Choroid plexus epithelial cell (primary cell): ENCODE results near the gene ANKH.

Source experiments
- DNase-seq: peaks from one replicate; pipeline ENCODE4 v3.0.0-alpha.2; 2010; ENCODE audit warnings: low read depth
- H3K4me3 ChIP-seq: 2 replicates; pipeline ENCODE4 v1.5.1; 2011; ENCODE audit warnings: low read depth, mild to moderate bottlenecking, control low read depth, low read length, moderate library complexity
- TF ChIP-seq, protein P1 (sequence below): conservative IDR thresholded peaks from 2 replicates; pipeline ENCODE4 v1.5.1; 2011; ENCODE audit warnings: low read depth, mild to moderate bottlenecking, control low read depth, inconsistent platforms, low read length, moderate library complexity

The ANKH gene

DNA sequence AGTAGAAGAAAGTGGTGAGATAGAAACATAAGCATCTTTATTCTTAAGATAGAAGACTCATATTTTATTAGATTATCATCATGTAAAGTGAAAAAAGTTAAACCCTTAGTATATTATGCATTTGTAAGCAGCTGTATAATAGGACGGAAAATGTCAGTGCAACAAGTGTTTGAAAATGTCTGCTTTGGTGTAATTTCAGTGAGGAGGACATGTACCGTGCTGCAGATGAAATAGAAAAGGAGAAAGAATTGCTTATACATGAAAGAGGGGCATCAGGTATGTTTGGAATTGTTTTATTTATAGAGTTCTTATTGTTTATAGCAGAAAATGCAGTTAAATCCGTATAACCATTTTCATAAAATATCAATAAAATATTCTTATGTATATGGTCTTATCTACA, 198.1 kb downstream of the ANKH start:
- TF ChIP-seq, protein P1, sequence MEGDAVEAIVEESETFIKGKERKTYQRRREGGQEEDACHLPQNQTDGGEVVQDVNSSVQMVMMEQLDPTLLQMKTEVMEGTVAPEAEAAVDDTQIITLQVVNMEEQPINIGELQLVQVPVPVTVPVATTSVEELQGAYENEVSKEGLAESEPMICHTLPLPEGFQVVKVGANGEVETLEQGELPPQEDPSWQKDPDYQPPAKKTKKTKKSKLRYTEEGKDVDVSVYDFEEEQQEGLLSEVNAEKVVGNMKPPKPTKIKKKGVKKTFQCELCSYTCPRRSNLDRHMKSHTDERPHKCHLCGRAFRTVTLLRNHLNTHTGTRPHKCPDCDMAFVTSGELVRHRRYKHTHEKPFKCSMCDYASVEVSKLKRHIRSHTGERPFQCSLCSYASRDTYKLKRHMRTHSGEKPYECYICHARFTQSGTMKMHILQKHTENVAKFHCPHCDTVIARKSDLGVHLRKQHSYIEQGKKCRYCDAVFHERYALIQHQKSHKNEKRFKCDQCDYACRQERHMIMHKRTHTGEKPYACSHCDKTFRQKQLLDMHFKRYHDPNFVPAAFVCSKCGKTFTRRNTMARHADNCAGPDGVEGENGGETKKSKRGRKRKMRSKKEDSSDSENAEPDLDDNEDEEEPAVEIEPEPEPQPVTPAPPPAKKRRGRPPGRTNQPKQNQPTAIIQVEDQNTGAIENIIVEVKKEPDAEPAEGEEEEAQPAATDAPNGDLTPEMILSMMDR: no peak
- no peak for DNase-seq
- H3K4me3 ChIP-seq: no peak overlapping the region

DNA sequence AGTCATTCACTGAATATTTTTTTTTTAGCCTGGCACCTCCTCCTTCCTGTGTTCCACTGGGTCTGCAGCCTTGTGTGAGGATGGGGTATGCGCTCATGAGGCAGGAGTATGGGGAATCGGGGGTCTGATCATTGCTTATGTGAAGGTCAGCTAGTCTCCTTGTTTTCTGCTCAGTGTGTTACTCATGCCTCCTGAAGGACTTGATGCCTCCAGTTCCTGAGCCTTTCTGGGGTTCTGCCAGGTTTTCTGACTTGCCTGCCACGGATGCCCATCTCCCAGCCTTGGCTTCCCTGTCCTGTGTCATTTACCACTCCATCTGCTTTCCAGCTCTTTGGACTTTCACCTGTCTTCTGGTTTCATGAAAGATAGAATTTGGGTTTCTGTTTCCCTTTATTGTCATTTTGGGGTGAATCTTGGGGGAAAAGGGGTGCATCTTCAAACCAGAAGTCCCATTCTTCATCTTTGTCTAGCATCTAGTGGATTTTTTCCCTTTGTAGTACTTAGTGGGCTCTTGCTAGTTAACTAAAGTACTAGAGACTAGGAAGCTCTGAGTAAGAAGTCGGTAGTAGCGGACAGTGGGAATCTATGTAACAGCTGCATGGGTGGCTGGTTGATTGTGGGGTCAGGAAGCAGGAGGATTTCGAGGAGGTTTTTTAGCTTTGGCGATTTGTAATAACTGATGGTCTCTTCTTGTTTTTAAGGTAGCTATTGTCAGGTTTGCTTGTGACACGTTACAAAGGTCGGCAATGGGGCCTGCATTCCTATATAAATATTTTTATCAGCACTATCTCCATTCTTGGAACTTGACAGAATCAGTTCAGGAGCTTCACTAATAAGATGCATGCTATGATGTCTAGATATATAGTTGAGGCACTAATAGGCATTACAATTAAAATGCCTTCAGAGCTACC, 198.8 kb downstream of the ANKH start:
- H3K4me3 ChIP-seq: no peak overlapping the region
- DNase-seq: no peak

DNA sequence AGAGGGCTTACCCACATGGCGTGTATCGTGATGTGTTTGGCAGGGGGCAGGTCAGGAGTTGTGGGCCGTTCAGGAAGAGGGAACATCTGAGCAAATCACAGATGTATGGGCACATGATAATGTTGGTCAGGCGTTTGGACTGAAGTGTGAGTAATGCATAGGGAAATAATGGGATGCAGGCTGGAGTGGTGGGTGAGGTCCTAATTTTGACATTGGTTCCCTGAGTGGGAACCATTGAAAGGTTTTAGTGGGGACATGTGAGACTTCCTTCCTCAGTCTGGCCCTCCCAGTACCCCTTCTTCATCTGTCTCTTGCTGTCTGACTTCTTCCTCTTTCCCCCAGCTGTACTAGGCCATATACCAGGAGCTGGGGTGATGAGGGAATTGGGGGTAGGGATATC, 199.5 kb downstream of the ANKH start:
- H3K4me3 ChIP-seq: no peak overlapping the region
- no peak for DNase-seq
- TF ChIP-seq, protein P1: no peak

More for the DNA sequence above, 198.8 kb downstream of the ANKH start:
- TF ChIP-seq, protein P1: no peak

DNA sequence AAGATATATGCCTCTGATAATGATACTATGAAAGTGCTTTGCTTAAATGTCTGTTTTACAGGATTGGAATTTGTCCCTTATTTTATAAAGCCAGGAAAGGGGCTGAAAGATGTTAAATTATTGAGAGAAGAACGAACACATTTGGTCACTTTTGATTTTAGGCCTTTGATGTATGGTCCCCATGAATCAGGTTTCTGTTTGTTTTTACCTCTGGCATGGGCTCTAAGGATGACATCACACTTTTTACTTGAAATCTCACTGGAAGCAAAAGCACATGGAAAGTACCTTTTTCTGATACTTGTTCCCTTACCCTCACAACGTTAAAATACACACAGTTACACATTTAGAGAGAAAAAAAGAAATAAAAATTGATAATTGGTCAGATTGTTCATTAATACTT, 200.2 kb downstream of the ANKH start:
- peak; percentile 55 for DNase-seq
- TF ChIP-seq, protein P1: no peak
- H3K4me3 ChIP-seq: no peak overlapping the region

DNA sequence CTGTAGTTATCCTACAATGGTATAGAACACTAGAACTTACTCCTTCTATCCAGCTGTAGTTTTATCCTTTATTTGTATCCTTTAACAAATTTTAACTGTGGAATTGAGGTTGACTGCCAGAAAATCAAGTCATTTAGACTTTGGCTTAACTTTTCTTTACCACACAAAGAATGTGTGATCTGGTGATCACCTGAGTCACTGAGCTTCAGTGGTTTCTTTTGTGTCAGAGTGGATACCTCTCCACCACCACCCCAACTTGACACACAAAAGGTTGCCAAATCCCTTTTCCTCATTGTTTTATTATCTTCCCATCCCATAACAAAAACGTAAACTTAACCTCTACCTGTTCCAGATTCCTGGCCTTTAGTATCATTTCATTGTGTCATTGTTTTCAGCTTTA, 201.6 kb downstream of the ANKH start:
- no peak for DNase-seq
- TF ChIP-seq, protein P1: no peak

DNA sequence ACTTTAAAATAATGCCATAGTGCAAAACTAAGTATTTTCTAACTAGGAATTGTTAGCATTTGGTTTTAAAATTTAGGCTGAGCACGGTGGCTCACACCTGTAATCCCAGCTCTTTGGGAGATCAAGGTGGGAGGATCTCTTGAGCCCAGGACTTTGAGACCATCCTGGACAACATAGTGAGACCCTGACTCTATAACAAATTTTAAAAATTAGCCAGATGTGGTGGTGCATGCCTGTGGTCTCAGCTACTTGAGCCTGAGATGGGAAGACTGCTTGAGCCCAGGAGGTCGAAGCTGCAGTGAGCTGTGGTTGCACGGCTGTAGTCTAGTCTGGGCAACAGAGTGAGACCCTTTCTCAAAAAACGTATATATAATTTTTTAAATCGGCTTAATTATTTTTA, 202.2 kb downstream of the ANKH start:
- H3K4me3 ChIP-seq: no peak overlapping the region
- DNase-seq: no peak
- TF ChIP-seq, protein P1: no peak

More for the DNA sequence above, 201.6 kb downstream of the ANKH start:
- H3K4me3 ChIP-seq: no peak overlapping the region

DNA sequence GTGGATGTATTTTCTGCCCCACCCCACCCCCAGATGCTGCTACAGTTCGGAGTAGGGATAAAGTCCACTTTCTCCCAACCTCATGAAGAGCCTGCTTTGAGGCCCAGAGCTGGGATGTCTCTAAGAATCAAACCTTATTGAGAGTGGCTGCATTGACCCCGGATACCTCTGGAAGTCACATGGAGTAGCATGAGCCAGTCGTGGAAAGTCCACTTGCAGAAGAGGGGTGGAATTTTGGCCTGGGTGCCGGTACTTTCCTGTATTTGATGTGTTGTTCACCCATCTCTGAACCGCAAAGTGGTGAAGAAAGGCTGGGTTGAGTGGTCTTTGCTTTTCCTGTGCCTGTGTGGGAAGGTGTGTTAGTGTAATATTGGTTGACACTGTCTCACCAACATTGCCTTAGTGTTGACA, 203.4 kb downstream of the ANKH start:
- no peak for DNase-seq
- TF ChIP-seq, protein P1: no peak
- H3K4me3 ChIP-seq: no peak overlapping the region
